Measurements from ENCODE around the gene RPL37A.

Gene RPL37A

GRCh38 chr2:216474925-216475670, 23.5 kb upstream of the RPL37A start:
- Histone ChIP-seq H3K27ac (ENCODE audit: low read length) (no peak overlapping the region), H3K4me1 (ENCODE audit: insufficient read depth, low read length) (peaks cover 4% of the 10 kb centered on the region; the same call in 1 of the 2 replicates), H3K9ac (ENCODE audit: low read depth, low read length) (no peak overlapping the region), H3K4me2 (ENCODE audit: insufficient read depth, low read length) (no peak overlapping the region), H3K36me3 (ENCODE audit: insufficient read depth, low read length) (peaks cover 60% of the 10 kb centered on the region), H4K20me1 (ENCODE audit: insufficient read depth, low read length) (no peaks in the 10 kb centered on the region), H3K4me3 (ENCODE audit: low read depth in 1 of 2, low read length in 2 of 2) (no peak overlapping the region), H2AFZ (ENCODE audit: low read depth, low read length) (no peak overlapping the region), H3K9me3 (ENCODE audit: insufficient read depth, low read length, severe bottlenecking) (no peaks in the 10 kb centered on the region), H3K79me2 (ENCODE audit: insufficient read depth, low read length) (no peaks in the 10 kb centered on the region), H3K27me3 (ENCODE audit: insufficient read depth, low read length, poor library complexity) (no peaks in the 10 kb centered on the region)
- peak; percentile 50 for DNase-seq
- TF ChIP-seq CTCF (IDR thresholded peaks at IDR 0.05; ENCODE audit: borderline replicate concordance, extremely low read depth, low read length, poor library complexity, severe bottlenecking) (no peak), EZH2 (IDR thresholded peaks at IDR 0.05; ENCODE audit: borderline replicate concordance, low read depth, low read length, severe bottlenecking) (no peak)
- peak; percentile 93 for ATAC-seq (ENCODE audit: insufficient read depth, low read depth)

GRCh38 chr2:216475767-216476166, 22.9 kb upstream of the RPL37A start:
- H4K20me1 ChIP-seq (ENCODE audit: insufficient read depth, low read length): no peaks in the 10 kb centered on the region
- peaks cover 61% of the 10 kb centered on the region for H3K36me3 ChIP-seq (ENCODE audit: insufficient read depth, low read length)
- DNase-seq: no peak
- no peak overlapping the region for H3K4me3 ChIP-seq (ENCODE audit: low read depth in 1 of 2, low read length in 2 of 2)
- TF ChIP-seq CTCF (IDR thresholded peaks at IDR 0.05; ENCODE audit: borderline replicate concordance, extremely low read depth, low read length, poor library complexity, severe bottlenecking) (no peak), EZH2 (IDR thresholded peaks at IDR 0.05; ENCODE audit: borderline replicate concordance, low read depth, low read length, severe bottlenecking) (no peak)
- peaks cover 4% of the 10 kb centered on the region; the same call in 1 of the 2 replicates for H3K4me1 ChIP-seq (ENCODE audit: insufficient read depth, low read length)
- H3K27ac ChIP-seq (ENCODE audit: low read length): no peak overlapping the region
- H3K9ac ChIP-seq (ENCODE audit: low read depth, low read length): no peak overlapping the region
- H3K9me3 ChIP-seq (ENCODE audit: insufficient read depth, low read length, severe bottlenecking): no peaks in the 10 kb centered on the region
- no peak for ATAC-seq (ENCODE audit: insufficient read depth, low read depth)
- no peaks in the 10 kb centered on the region for H3K79me2 ChIP-seq (ENCODE audit: insufficient read depth, low read length)
- H3K4me2 ChIP-seq (ENCODE audit: insufficient read depth, low read length): no peak overlapping the region
- H2AFZ ChIP-seq (ENCODE audit: low read depth, low read length): no peak overlapping the region
- H3K27me3 ChIP-seq (ENCODE audit: insufficient read depth, low read length, poor library complexity): no peaks in the 10 kb centered on the region

- no peak overlapping the region for H2AFZ ChIP-seq (ENCODE audit: low read depth, low read length)
These were observed 21.2 kb upstream of the RPL37A start for GRCh38 chr2:216477283-216478035.

More at GRCh38 chr2:216477283-216478035, 21.2 kb upstream of the RPL37A start:
- Histone ChIP-seq H4K20me1 (ENCODE audit: insufficient read depth, low read length) (no peaks in the 10 kb centered on the region), H3K4me3 (ENCODE audit: low read depth in 1 of 2, low read length in 2 of 2) (no peak overlapping the region), H3K4me2 (ENCODE audit: insufficient read depth, low read length) (no peak overlapping the region), H3K79me2 (ENCODE audit: insufficient read depth, low read length) (no peaks in the 10 kb centered on the region), H3K36me3 (ENCODE audit: insufficient read depth, low read length) (peaks cover 60% of the 10 kb centered on the region), H3K27ac (ENCODE audit: low read length) (no peak overlapping the region), H3K4me1 (ENCODE audit: insufficient read depth, low read length) (peaks cover 4% of the 10 kb centered on the region; the same call in 1 of the 2 replicates), H3K27me3 (ENCODE audit: insufficient read depth, low read length, poor library complexity) (no peaks in the 10 kb centered on the region), H3K9me3 (ENCODE audit: insufficient read depth, low read length, severe bottlenecking) (no peaks in the 10 kb centered on the region), H3K9ac (ENCODE audit: low read depth, low read length) (no peak overlapping the region)
- ATAC-seq (ENCODE audit: insufficient read depth, low read depth) (no peak), DNase-seq (no peak)
- TF ChIP-seq CTCF (IDR thresholded peaks at IDR 0.05; ENCODE audit: borderline replicate concordance, extremely low read depth, low read length, poor library complexity, severe bottlenecking) (no peak), EZH2 (IDR thresholded peaks at IDR 0.05; ENCODE audit: borderline replicate concordance, low read depth, low read length, severe bottlenecking) (no peak)
